Measurements from ENCODE around the gene HSD17B1.

HSD17B1 gene

DNA sequence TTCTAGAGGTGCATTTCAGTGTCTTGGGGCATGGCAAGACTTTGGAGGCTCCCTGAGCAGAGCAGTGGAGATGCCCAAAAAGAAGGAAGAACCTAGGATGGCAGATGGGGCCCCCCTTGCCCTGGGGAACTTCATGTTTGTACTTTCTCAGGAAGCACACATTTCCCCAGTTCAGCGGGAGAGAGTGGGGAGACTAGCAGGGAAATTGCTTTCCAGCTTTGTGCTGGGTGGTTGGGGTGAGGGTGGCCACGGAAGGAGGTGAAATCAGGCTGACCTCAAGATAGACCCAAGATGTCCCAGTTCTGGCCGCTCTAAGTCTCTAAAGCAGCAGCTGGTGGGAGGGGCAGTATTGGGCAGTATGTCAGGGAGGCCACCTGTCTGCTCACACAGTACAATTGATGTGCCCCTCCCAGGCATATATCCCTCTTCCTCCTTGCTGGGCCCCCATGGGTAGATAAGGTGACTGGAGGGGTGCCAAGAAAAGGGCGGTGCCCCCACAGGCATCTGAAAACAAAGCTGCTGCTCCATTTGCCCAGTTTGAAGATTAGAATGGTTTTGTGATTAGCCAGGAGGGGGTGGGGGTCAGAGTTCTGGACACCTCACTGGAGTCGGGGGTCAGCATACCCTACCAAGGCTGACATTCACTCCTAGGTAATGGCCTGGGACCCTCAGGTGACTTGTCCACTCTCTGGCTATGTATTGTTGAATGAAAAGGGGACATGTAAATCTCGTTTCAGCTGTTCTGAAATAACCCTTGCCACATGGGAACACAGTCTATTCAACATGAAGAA, 33.8 kb upstream of the HSD17B1 start:
- H3K79me2 ChIP-seq (ENCODE audit: control insufficient read depth, low read length): no peaks in the 10 kb centered on the region
- H4K20me1 ChIP-seq (ENCODE audit: control insufficient read depth, insufficient read depth, low read depth, low read length): no peaks in the 10 kb centered on the region
- 0 out of 2 replicates have a peak, but pooled peaks cover 2% of the 10 kb centered on the region for H3K4me1 ChIP-seq (ENCODE audit: control insufficient read depth, low read length)
- no peak overlapping the region for H3K27ac ChIP-seq (ENCODE audit: low read depth, low read length)
- TF ChIP-seq EZH2phosphoT487 (IDR thresholded peaks at IDR 0.05; ENCODE audit: borderline replicate concordance, low read length): no peak
- TF ChIP-seq, protein P1, sequence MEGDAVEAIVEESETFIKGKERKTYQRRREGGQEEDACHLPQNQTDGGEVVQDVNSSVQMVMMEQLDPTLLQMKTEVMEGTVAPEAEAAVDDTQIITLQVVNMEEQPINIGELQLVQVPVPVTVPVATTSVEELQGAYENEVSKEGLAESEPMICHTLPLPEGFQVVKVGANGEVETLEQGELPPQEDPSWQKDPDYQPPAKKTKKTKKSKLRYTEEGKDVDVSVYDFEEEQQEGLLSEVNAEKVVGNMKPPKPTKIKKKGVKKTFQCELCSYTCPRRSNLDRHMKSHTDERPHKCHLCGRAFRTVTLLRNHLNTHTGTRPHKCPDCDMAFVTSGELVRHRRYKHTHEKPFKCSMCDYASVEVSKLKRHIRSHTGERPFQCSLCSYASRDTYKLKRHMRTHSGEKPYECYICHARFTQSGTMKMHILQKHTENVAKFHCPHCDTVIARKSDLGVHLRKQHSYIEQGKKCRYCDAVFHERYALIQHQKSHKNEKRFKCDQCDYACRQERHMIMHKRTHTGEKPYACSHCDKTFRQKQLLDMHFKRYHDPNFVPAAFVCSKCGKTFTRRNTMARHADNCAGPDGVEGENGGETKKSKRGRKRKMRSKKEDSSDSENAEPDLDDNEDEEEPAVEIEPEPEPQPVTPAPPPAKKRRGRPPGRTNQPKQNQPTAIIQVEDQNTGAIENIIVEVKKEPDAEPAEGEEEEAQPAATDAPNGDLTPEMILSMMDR (IDR thresholded peaks at IDR 0.05; ENCODE audit: low read depth, low read length, poor library complexity, severe bottlenecking): no peak
- no peaks in the 10 kb centered on the region for H3K9me3 ChIP-seq (ENCODE audit: control insufficient read depth, insufficient read depth, low read length)
- peaks cover 34% of the 10 kb centered on the region for H3K27me3 ChIP-seq (ENCODE audit: control insufficient read depth, low read length)
- no peaks in the 10 kb centered on the region for H3K9me2 ChIP-seq (replicated peaks; ENCODE audit: control insufficient read depth, low read length)
- no peak overlapping the region for H3K4me2 ChIP-seq (ENCODE audit: low read length)
- H3K4me3 ChIP-seq (ENCODE audit: low read length): no peak overlapping the region
- no peaks in the 10 kb centered on the region for H3K36me3 ChIP-seq (ENCODE audit: control insufficient read depth, low read length)
- no peaks in the 10 kb centered on the region for H3F3A ChIP-seq (ENCODE audit: control insufficient read depth, insufficient read depth)

DNA sequence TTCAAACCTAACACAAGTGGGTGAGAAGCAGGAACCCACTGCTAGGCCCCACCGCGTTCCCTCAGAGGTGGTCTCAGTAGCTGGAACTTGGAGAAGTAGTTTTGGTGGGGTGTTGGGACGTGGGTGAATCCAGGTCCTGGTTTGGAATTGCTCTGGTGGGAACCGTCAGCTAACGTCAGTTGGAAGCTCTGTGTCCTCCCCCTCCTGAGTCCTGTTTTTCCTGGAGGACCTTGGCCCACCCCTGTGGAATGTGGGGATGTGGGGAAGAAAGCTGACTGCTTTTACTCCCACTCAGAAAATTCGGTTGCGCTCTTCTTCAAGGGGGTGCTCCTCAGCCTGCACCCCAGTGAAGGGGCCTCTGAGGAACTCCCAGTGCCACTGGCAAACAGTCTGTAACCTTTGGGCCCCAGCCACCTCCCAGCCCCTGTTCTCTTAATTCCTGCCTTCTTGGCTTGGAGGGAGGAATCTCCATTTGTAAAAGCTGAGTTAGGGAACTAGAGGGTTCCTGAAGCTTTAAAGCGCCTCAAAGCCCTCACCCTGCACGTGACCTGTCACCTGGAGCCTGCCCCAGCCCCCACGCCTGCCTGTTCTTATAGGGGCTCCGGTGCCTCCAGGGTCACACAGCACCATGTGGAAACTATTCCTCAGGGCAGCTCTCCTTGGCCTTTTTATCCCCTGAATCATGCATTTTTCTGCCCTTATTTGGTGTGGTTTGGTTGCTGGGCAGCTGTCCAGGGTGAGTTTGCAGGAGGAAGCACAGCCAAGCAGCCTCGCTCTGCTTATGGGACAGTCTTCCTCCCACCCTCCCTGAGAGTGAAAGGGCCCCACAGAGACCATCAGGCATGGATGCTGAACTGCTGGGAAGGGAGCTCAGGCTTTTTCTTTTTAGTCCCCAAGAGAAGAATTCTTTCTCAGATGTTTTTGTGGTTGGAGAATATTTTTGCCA, 32.9 kb upstream of the HSD17B1 start:
- TF ChIP-seq, protein P1 (IDR thresholded peaks at IDR 0.05; ENCODE audit: low read depth, low read length, poor library complexity, severe bottlenecking): no peak
- TF ChIP-seq EZH2phosphoT487 (IDR thresholded peaks at IDR 0.05; ENCODE audit: borderline replicate concordance, low read length): no peak
- no peaks in the 10 kb centered on the region for H3K9me3 ChIP-seq (ENCODE audit: control insufficient read depth, insufficient read depth, low read length)
- H3K27ac ChIP-seq (ENCODE audit: low read depth, low read length): no peak overlapping the region
- no peak overlapping the region for H3K4me3 ChIP-seq (ENCODE audit: low read length)
- no peaks in the 10 kb centered on the region for H3K79me2 ChIP-seq (ENCODE audit: control insufficient read depth, low read length)
- peaks cover 34% of the 10 kb centered on the region for H3K27me3 ChIP-seq (ENCODE audit: control insufficient read depth, low read length)
- H3F3A ChIP-seq (ENCODE audit: control insufficient read depth, insufficient read depth): no peaks in the 10 kb centered on the region
- H3K4me2 ChIP-seq (ENCODE audit: low read length): no peak overlapping the region
- no peaks in the 10 kb centered on the region for H3K36me3 ChIP-seq (ENCODE audit: control insufficient read depth, low read length)
- H3K4me1 ChIP-seq (ENCODE audit: control insufficient read depth, low read length): 0 out of 2 replicates have a peak, but pooled peaks cover 2% of the 10 kb centered on the region
- no peaks in the 10 kb centered on the region for H3K9me2 ChIP-seq (replicated peaks; ENCODE audit: control insufficient read depth, low read length)
- no peaks in the 10 kb centered on the region for H4K20me1 ChIP-seq (ENCODE audit: control insufficient read depth, insufficient read depth, low read depth, low read length)

DNA sequence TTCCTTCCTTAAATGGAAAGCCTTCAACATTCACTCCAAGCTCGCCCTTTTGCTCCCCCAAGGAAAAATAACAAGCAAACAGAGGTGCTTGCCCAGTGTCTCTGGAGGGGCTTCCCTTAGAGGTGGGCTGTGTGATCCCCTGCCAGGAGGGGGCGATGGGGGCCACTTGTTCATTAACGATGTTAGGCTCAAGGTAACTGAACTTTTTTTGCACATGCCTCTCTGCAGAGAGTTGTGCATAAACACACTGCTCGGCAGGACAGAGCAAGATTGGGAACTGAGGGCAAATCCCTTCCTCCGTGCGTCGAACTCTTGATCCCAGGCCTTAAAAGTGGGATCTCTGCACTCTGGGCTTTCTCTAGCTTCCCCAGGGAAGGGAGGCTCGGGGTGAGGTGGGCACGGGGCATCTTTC, 32.2 kb upstream of the HSD17B1 start:
- H3K4me1 ChIP-seq (ENCODE audit: control insufficient read depth, low read length): 0 out of 2 replicates have a peak, but pooled peaks cover 2% of the 10 kb centered on the region
- peaks cover 34% of the 10 kb centered on the region for H3K27me3 ChIP-seq (ENCODE audit: control insufficient read depth, low read length)
- H3K9me3 ChIP-seq (ENCODE audit: control insufficient read depth, insufficient read depth, low read length): no peaks in the 10 kb centered on the region
- H3F3A ChIP-seq (ENCODE audit: control insufficient read depth, insufficient read depth): no peaks in the 10 kb centered on the region
- H3K4me2 ChIP-seq (ENCODE audit: low read length): no peak overlapping the region
- no peak overlapping the region for H3K4me3 ChIP-seq (ENCODE audit: low read length)
- no peaks in the 10 kb centered on the region for H3K9me2 ChIP-seq (replicated peaks; ENCODE audit: control insufficient read depth, low read length)
- no peak overlapping the region for H3K27ac ChIP-seq (ENCODE audit: low read depth, low read length)
- H4K20me1 ChIP-seq (ENCODE audit: control insufficient read depth, insufficient read depth, low read depth, low read length): no peaks in the 10 kb centered on the region
- H3K36me3 ChIP-seq (ENCODE audit: control insufficient read depth, low read length): no peaks in the 10 kb centered on the region
- H3K79me2 ChIP-seq (ENCODE audit: control insufficient read depth, low read length): no peaks in the 10 kb centered on the region
- TF ChIP-seq EZH2phosphoT487 (IDR thresholded peaks at IDR 0.05; ENCODE audit: borderline replicate concordance, low read length): no peak
- TF ChIP-seq, protein P1 (IDR thresholded peaks at IDR 0.05; ENCODE audit: low read depth, low read length, poor library complexity, severe bottlenecking): peak; percentile 69

Data from DOHH2 (cell line).